Measurements from ENCODE around the gene PLCH1. TPM values are rescaled to one million over a fixed set of nuclear protein-coding genes. Genes with fewer than 3 reads are reported as not detected.

PLCH1 gene
- total and polyA plus RNA-seq, 2 donors (not counting 1 experiment from before 2014, with no cell fraction given): under 0.01 to 0.03 TPM

DNA sequence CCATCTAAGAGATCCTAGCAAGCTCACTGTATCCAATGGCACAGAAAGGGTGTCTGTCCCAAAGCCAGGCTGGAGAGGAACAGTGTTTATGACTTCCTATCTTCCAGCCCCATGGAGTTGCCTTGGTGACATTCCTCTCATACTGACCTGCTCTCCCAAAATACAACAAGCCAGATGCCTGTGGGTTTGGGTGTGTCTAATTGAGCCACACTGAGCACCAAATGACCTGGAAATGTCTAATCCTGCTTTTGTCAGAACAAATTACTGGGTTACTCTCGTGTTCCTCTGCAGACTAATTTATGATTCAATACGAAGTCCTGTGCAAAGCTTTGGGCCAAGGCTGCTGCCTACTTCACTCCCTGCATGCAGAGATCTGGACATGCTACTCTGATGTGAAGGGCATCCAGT is 353.3 kb downstream of the PLCH1 start:
- Histone ChIP-seq H3K4me2 (ENCODE audit: extremely low read depth, insufficient read depth, low read length) (peak overlapping the region; percentile 55), H3K4me3 (replicated peaks in 1 of 4; ENCODE audit: control extremely low read depth in 1 of 4, insufficient read depth in 1 of 4, low read depth in 3 of 4, low read length in 4 of 4) (no peak overlapping the region), H3K27me3 (ENCODE audit: control insufficient read depth, insufficient read depth, low read length) (no peaks in the 10 kb centered on the region), H3K27ac (ENCODE audit: insufficient read depth, low read length) (peak overlapping the region; percentile 72), H2AFZ (ENCODE audit: low read length) (no peak overlapping the region), H3K4me1 (ENCODE audit: control insufficient read depth, extremely low read depth, insufficient read depth, low read length) (peaks cover 9% of the 10 kb centered on the region), H3K9ac (ENCODE audit: insufficient read depth, low read length) (no peak overlapping the region), H3K79me2 (ENCODE audit: control insufficient read depth, insufficient read depth, low read length) (no peaks in the 10 kb centered on the region), H4K20me1 (ENCODE audit: control insufficient read depth, extremely low read depth, insufficient read depth, low read length) (no peaks in the 10 kb centered on the region), H3K9me3 (ENCODE audit: control insufficient read depth, insufficient read depth, low read depth, low read length) (no peaks in the 10 kb centered on the region), H3K36me3 (ENCODE audit: control insufficient read depth, insufficient read depth, low read length) (no peaks in the 10 kb centered on the region)
- TF ChIP-seq, protein P1, sequence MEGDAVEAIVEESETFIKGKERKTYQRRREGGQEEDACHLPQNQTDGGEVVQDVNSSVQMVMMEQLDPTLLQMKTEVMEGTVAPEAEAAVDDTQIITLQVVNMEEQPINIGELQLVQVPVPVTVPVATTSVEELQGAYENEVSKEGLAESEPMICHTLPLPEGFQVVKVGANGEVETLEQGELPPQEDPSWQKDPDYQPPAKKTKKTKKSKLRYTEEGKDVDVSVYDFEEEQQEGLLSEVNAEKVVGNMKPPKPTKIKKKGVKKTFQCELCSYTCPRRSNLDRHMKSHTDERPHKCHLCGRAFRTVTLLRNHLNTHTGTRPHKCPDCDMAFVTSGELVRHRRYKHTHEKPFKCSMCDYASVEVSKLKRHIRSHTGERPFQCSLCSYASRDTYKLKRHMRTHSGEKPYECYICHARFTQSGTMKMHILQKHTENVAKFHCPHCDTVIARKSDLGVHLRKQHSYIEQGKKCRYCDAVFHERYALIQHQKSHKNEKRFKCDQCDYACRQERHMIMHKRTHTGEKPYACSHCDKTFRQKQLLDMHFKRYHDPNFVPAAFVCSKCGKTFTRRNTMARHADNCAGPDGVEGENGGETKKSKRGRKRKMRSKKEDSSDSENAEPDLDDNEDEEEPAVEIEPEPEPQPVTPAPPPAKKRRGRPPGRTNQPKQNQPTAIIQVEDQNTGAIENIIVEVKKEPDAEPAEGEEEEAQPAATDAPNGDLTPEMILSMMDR (conservative IDR thresholded peaks at IDR 0.05 in 1 of 2, IDR thresholded peaks at IDR 0.05 in 1 of 2; ENCODE audit: low read depth in 1 of 2, low read length in 2 of 2): no peak
- TF ChIP-seq EZH2 (IDR thresholded peaks at IDR 0.05; ENCODE audit: low read length, missing control alignments): no peak
- DNase-seq (ENCODE audit: low read depth in 2 of 2): peak; percentile 53 to 89

GRCh38 chr3:155391104-155391503 is 353.8 kb downstream of the PLCH1 start:
- no peak overlapping the region for H2AFZ ChIP-seq (ENCODE audit: low read length)
- peak; percentile 32 to 65 for DNase-seq (ENCODE audit: low read depth in 2 of 2)
- peak overlapping the region; percentile 13 for H3K4me2 ChIP-seq (ENCODE audit: extremely low read depth, insufficient read depth, low read length)
- peaks cover 9% of the 10 kb centered on the region for H3K4me1 ChIP-seq (ENCODE audit: control insufficient read depth, extremely low read depth, insufficient read depth, low read length)
- H3K9ac ChIP-seq (ENCODE audit: insufficient read depth, low read length): no peak overlapping the region
- no peaks in the 10 kb centered on the region for H3K27me3 ChIP-seq (ENCODE audit: control insufficient read depth, insufficient read depth, low read length)
- H3K4me3 ChIP-seq (replicated peaks in 1 of 4; ENCODE audit: control extremely low read depth in 1 of 4, insufficient read depth in 1 of 4, low read depth in 3 of 4, low read length in 4 of 4): no peak overlapping the region
- H4K20me1 ChIP-seq (ENCODE audit: control insufficient read depth, extremely low read depth, insufficient read depth, low read length): no peaks in the 10 kb centered on the region
- no peaks in the 10 kb centered on the region for H3K9me3 ChIP-seq (ENCODE audit: control insufficient read depth, insufficient read depth, low read depth, low read length)
- no peaks in the 10 kb centered on the region for H3K79me2 ChIP-seq (ENCODE audit: control insufficient read depth, insufficient read depth, low read length)
- TF ChIP-seq, protein P1 (conservative IDR thresholded peaks at IDR 0.05 in 1 of 2, IDR thresholded peaks at IDR 0.05 in 1 of 2; ENCODE audit: low read depth in 1 of 2, low read length in 2 of 2): no peak
- no peak for TF ChIP-seq EZH2 (IDR thresholded peaks at IDR 0.05; ENCODE audit: low read length, missing control alignments)
- no peaks in the 10 kb centered on the region for H3K36me3 ChIP-seq (ENCODE audit: control insufficient read depth, insufficient read depth, low read length)
- peak overlapping the region; percentile 72 for H3K27ac ChIP-seq (ENCODE audit: insufficient read depth, low read length)

- Histone ChIP-seq H3K9ac (ENCODE audit: insufficient read depth, low read length) (no peak overlapping the region), H3K4me2 (ENCODE audit: extremely low read depth, insufficient read depth, low read length) (no peak overlapping the region), H3K4me1 (ENCODE audit: control insufficient read depth, extremely low read depth, insufficient read depth, low read length) (peaks cover 9% of the 10 kb centered on the region), H4K20me1 (ENCODE audit: control insufficient read depth, extremely low read depth, insufficient read depth, low read length) (no peaks in the 10 kb centered on the region), H3K36me3 (ENCODE audit: control insufficient read depth, insufficient read depth, low read length) (no peaks in the 10 kb centered on the region), H3K9me3 (ENCODE audit: control insufficient read depth, insufficient read depth, low read depth, low read length) (no peaks in the 10 kb centered on the region), H3K27ac (ENCODE audit: insufficient read depth, low read length) (peak overlapping the region; percentile 60), H2AFZ (ENCODE audit: low read length) (no peak overlapping the region), H3K27me3 (ENCODE audit: control insufficient read depth, insufficient read depth, low read length) (no peaks in the 10 kb centered on the region), H3K79me2 (ENCODE audit: control insufficient read depth, insufficient read depth, low read length) (no peaks in the 10 kb centered on the region), H3K4me3 (replicated peaks in 1 of 4; ENCODE audit: control extremely low read depth in 1 of 4, insufficient read depth in 1 of 4, low read depth in 3 of 4, low read length in 4 of 4) (no peak overlapping the region)
- TF ChIP-seq, protein P1 (conservative IDR thresholded peaks at IDR 0.05 in 1 of 2, IDR thresholded peaks at IDR 0.05 in 1 of 2; ENCODE audit: low read depth in 1 of 2, low read length in 2 of 2): no peak
- no peak for TF ChIP-seq EZH2 (IDR thresholded peaks at IDR 0.05; ENCODE audit: low read length, missing control alignments)
- DNase-seq (ENCODE audit: low read depth in 2 of 2): no peak
Observed at GRCh38 chr3:155390351-155390750, 354.5 kb downstream of the PLCH1 start.
